ENCODE measurements around the gene COX20. TPM values are rescaled to one million over a fixed set of nuclear protein-coding genes. Genes with fewer than 3 reads are reported as not detected.

The COX20 gene
- total RNA-seq, 1 donor, result 32.8 TPM

DNA sequence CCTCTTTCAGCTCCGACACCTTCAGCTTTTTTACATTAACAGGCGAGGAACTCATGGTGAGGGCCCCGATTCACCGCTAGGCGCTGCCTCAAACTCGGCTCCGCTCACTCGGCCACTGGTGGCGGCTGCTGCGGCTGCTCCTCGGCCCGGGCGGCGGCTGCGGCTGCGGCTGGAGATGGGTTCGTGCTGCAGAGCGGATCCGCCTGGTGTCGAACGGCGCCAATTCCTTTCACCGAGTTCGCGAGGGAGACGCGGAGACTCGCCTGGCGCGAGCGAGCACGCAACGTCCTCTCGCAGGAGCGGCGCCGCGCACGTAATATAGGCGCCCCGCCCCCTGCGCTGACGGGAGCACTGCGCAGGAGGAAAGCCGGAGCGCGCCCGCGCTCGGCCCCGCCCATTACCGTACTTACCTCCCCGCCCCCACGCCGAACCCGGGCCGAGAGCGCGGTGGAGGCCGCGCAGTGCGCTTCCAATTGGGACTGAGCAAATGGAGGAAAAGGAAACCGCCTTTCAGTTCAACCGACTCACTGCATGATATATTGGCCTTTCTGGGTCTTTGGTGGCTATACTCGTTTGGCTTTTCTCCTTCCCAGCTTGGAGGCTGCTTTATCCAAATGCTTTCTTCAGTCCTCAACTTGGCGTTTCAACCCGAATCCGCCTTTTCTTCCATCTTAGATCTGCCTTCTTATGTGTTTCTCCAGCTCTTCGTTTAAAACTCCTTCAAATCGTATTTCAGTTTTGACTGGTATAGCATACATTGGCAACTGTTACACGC, 29.0 kb downstream of the COX20 start, which contains the start of gene HNRNPU:
Gene HNRNPU (minus strand): TSS at position 291 of the 775 bp plus-strand sequence. CDS start 236 bp downstream, at position 55.
- TF ChIP-seq, protein P1, sequence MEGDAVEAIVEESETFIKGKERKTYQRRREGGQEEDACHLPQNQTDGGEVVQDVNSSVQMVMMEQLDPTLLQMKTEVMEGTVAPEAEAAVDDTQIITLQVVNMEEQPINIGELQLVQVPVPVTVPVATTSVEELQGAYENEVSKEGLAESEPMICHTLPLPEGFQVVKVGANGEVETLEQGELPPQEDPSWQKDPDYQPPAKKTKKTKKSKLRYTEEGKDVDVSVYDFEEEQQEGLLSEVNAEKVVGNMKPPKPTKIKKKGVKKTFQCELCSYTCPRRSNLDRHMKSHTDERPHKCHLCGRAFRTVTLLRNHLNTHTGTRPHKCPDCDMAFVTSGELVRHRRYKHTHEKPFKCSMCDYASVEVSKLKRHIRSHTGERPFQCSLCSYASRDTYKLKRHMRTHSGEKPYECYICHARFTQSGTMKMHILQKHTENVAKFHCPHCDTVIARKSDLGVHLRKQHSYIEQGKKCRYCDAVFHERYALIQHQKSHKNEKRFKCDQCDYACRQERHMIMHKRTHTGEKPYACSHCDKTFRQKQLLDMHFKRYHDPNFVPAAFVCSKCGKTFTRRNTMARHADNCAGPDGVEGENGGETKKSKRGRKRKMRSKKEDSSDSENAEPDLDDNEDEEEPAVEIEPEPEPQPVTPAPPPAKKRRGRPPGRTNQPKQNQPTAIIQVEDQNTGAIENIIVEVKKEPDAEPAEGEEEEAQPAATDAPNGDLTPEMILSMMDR (IDR thresholded peaks at IDR 0.05; ENCODE audit: insufficient read depth, low read depth, low read length), result peak; percentile 28

DNA sequence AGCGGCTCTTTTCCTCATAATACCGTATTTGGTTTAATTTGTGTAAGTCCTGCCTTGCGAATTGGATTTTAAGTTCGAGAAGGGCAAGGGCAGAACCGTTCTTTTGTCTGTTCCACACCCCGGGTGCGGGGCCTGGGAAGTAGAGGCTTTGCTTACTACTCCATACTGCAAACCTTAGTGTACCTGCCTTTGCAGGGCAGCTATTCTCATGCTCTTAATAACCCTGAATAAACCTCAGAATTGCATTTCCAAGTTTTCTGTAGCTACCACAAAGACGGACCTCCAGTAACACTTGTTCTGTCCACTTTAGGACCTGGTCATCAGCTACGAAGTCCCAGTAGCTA, 29.5 kb downstream of the COX20 start:
- DNase-seq (ENCODE audit: low read depth), result no peak
- TF ChIP-seq, protein P1 (IDR thresholded peaks at IDR 0.05; ENCODE audit: insufficient read depth, low read depth, low read length), result no peak
- H3K4me3 ChIP-seq (ENCODE audit: low read depth, low read length), result peak overlapping the region; percentile 98

More for the DNA sequence above, 29.0 kb downstream of the COX20 start, which contains the start of gene HNRNPU:
- peak within 1 kb of the TSS; percentile 98 for H3K4me3 ChIP-seq (ENCODE audit: low read depth, low read length)
- DNase-seq (ENCODE audit: low read depth), result peak; percentile 97

DNA sequence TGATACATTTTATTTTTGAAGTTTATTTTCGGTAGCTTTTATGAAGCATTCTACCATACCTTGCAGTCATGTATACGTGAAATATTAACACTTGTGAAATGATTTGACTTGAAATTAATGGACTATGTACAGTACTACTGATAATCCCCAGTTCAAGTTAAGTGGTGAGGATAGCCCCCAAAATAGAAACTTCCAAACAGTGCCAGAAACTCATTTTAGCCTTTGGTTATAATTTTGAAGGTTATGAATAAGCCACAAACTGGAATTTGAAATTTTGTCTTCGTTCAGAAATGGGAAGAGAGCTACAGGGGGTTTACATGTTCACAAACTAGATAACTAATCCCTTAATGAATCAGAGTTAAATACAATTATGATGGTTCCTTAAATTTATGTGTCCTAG, 30.4 kb downstream of the COX20 start:
- DNase-seq (ENCODE audit: low read depth), result no peak
- TF ChIP-seq, protein P1 (IDR thresholded peaks at IDR 0.05; ENCODE audit: insufficient read depth, low read depth, low read length), result no peak
- H3K4me3 ChIP-seq (ENCODE audit: low read depth, low read length), result no peak overlapping the region

DNA sequence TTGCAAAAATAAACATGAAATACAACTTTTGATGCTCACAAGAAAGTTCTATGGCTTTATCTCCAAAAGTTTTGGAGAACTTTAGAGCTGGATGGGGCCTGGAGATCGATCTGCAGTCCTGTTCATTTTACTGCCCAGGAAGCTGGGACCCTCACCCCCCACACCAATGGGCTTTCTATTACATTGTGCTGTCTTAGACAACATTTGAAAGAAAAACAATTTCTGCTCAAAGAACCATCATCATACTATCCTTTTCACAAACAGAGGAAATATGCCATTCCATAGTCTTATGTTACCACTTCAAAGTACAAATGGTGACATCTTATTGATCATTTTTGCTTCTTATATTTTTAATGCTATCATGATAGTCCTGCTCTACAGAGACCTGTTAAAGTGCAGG, 30.9 kb downstream of the COX20 start:
- TF ChIP-seq, protein P1 (IDR thresholded peaks at IDR 0.05; ENCODE audit: insufficient read depth, low read depth, low read length), result no peak
- no peak for DNase-seq (ENCODE audit: low read depth)
- H3K4me3 ChIP-seq (ENCODE audit: low read depth, low read length), result no peak overlapping the region

DNA sequence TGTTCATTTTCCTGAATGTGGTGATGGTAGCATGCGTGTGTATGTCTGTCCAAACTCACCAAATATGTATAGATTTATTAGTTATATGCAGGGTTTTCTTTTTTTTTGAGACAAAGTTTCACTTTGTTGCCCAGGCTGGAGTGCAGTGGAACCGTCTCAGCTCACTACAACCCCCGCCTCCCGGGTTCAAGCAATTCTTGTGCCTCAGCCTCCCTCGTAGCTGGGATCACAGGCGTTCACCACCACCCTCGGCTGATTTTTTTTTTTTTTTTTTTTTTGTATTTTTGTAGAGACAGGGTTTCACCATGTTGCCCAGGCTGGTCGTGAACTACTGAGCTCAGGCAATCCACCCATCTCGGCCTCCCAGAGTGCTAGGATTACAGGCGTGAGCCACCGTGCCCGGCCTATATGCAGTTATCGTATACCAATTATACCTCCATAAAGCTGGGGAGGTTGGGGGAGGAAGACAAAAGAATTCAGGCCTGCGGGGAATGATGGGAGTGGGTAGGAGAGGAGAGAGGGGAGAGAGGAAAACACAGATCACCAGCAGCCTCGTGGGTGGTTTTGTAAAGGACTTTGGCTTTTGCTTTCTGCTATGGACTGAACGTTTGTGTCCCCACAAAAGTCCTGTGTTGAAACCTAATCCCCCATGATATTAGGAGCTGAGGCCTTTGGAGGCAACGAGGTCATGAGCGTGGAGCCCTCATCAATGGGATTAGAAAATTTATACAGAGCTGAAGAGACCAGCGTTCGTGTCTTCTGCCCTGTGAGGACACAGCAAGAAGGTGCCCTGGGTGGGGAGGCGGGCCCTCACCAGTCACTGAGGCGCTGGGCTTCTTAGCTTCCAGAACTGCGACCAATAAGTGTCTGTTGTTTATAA, 33.3 kb downstream of the COX20 start:
- H3K4me3 ChIP-seq (ENCODE audit: low read depth, low read length), result no peak overlapping the region
- TF ChIP-seq, protein P1 (IDR thresholded peaks at IDR 0.05; ENCODE audit: insufficient read depth, low read depth, low read length), result no peak
- no peak for DNase-seq (ENCODE audit: low read depth)

DNA sequence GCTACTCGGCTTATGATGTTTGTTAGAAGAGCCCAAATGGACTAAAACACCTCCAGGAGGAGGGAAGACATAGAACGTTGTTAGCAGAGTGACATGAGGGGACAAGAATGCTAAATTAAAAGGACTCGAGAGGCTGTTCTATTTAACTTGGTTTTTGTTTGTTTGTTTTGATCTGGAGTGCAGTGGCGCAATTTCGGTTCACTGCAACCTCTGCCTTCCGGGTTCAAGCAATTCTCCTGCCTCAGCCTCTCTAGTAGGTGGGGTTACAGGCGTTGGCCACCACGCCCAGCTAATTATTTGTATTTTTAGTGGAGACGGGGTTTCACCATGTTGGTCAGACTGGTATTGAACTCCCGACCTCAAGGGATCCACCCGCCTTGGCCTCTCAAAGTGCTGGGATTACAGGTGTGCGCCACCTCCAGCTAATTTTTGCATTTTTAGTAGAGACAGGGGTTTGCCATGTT, 33.9 kb downstream of the COX20 start:
- DNase-seq (ENCODE audit: low read depth), result no peak
- H3K4me3 ChIP-seq (ENCODE audit: low read depth, low read length), result no peak overlapping the region
- TF ChIP-seq, protein P1 (IDR thresholded peaks at IDR 0.05; ENCODE audit: insufficient read depth, low read depth, low read length), result no peak

Data from fibroblast of villous mesenchyme (primary cell).